HT1080 (cell line): Measurements from ENCODE around the gene DCTN4. TPM values are rescaled to one million over a fixed set of nuclear protein-coding genes. Genes with fewer than 3 reads are reported as not detected.
"Not testable (repeated sequence)": the region's sequence is repeated elsewhere in the genome, so short reads cannot be mapped to it uniquely, and the experiment has no call there.

Experiments used
- DNase-seq: peaks from one replicate; pipeline ENCODE4 v3.0.0-alpha.2; 2015; ENCODE audit warnings: low read depth
- total RNA-seq: library from RNA; depleted of rRNA; stranded (reverse); fragments of >200 nt; shearing (Covaris generic); gene quantifications from 2 replicates; pipeline ENCODE4 v1.2.3, GENCODE V29; 2014

DCTN4 gene
- total RNA-seq, 1 experiment from 2014 or later, result 40.8 TPM

GRCh38 chr5:150778517-150779396 is 19.9 kb upstream of the DCTN4 start, which contains the start of gene SMIM3:
Gene SMIM3 (plus strand): TSS chr5:150778757. CDS start chr5:150795441, 16,684 bp downstream.
- peak; percentile 59 for DNase-seq

GRCh38 chr5:150778088-150778516 is 19.3 kb upstream of the DCTN4 start:
- DNase-seq, result peak; percentile 25

GRCh38 chr5:150777685-150778084 is 18.9 kb upstream of the DCTN4 start:
- DNase-seq, result no peak

- DNase-seq, result peak; percentile 64
These were observed 15.3 kb upstream of the DCTN4 start for GRCh38 chr5:150774145-150774544.

GRCh38 chr5:150771034-150771795 is 12.4 kb upstream of the DCTN4 start:
- DNase-seq, result no peak

- no peak for DNase-seq
These were observed 7.4 kb upstream of the DCTN4 start for GRCh38 chr5:150766251-150766650.

GRCh38 chr5:150765799-150766169 is 7.0 kb upstream of the DCTN4 start:
- DNase-seq, result no peak

- DNase-seq, result no peak
These were observed 6.4 kb upstream of the DCTN4 start for GRCh38 chr5:150765011-150765798.

GRCh38 chr5:150764530-150764929 is 5.7 kb upstream of the DCTN4 start:
- DNase-seq, result no peak

GRCh38 chr5:150763023-150763769 is 4.4 kb upstream of the DCTN4 start:
- peak; percentile 81 for DNase-seq

GRCh38 chr5:150762211-150762610 is 3.4 kb upstream of the DCTN4 start:
- no peak for DNase-seq

- DNase-seq, result no peak
These were observed 442 bp upstream of the DCTN4 start for GRCh38 chr5:150759334-150759583.

- DNase-seq, result no peak
These were observed 650 bp downstream of the DCTN4 start for GRCh38 chr5:150758203-150758530.

- DNase-seq, result no peak
These were observed 1.6 kb downstream of the DCTN4 start for GRCh38 chr5:150757087-150757649.

- no peak for DNase-seq
These were observed 5.0 kb downstream of the DCTN4 start for GRCh38 chr5:150753863-150754262.

- DNase-seq, result no peak
These were observed 5.4 kb downstream of the DCTN4 start for GRCh38 chr5:150753463-150753862.

GRCh38 chr5:150751096-150751891 is 7.5 kb downstream of the DCTN4 start:
- DNase-seq, result no peak

- DNase-seq, result no peak
These were observed 8.3 kb downstream of the DCTN4 start for GRCh38 chr5:150750469-150750868.

- DNase-seq, result not testable (repeated sequence)
These were observed 15.7 kb downstream of the DCTN4 start for GRCh38 chr5:150743142-150743488.

- not testable (repeated sequence) for DNase-seq
These were observed 16.2 kb downstream of the DCTN4 start for GRCh38 chr5:150742455-150743141.
